ENCODE results near the gene C19orf44. TPM values are rescaled to one million over a fixed set of nuclear protein-coding genes. Genes with fewer than 3 reads are reported as not detected.

The C19orf44 gene
- total and polyA plus RNA-seq, 2 experiments from 2014 or later = 2.5 to 5.9 TPM

DNA sequence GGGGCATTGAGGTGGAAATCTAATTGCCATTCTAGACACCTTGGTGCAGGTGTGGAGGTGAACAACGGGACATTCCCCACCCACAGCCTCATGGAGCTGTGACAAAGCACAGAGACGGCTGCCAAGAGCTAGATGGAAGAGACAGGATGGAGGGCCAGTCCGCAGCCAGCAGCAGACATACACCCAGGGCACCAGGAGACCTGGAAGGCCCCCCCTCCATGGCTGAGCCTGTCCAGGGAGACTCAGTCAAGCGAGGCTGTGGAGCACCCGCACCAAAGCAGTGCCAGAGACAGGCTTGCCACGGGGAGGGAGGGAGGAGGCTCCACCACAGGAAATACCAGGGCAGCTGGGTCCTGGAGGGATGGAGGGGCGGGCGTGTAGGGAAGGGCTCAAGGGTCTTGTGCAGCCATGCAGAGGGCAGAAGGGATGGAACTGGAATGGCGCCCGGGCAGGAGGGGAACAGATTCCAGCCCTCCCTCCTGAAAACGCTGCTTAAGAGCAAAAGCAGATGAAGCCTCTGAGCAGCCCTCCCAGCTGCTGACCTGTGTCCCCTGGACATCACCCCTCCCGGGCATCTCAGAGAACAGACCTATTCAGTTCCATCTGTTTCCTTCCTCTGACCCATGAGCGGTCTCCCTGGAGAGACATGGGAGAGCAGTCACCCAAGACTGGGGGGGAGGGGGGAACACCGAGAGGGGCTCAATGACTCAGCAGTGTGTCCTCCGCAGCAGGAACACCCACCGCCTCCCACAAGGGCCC lies 38.8 kb upstream of the C19orf44 start (continued):
- TF ChIP-seq, protein P1, sequence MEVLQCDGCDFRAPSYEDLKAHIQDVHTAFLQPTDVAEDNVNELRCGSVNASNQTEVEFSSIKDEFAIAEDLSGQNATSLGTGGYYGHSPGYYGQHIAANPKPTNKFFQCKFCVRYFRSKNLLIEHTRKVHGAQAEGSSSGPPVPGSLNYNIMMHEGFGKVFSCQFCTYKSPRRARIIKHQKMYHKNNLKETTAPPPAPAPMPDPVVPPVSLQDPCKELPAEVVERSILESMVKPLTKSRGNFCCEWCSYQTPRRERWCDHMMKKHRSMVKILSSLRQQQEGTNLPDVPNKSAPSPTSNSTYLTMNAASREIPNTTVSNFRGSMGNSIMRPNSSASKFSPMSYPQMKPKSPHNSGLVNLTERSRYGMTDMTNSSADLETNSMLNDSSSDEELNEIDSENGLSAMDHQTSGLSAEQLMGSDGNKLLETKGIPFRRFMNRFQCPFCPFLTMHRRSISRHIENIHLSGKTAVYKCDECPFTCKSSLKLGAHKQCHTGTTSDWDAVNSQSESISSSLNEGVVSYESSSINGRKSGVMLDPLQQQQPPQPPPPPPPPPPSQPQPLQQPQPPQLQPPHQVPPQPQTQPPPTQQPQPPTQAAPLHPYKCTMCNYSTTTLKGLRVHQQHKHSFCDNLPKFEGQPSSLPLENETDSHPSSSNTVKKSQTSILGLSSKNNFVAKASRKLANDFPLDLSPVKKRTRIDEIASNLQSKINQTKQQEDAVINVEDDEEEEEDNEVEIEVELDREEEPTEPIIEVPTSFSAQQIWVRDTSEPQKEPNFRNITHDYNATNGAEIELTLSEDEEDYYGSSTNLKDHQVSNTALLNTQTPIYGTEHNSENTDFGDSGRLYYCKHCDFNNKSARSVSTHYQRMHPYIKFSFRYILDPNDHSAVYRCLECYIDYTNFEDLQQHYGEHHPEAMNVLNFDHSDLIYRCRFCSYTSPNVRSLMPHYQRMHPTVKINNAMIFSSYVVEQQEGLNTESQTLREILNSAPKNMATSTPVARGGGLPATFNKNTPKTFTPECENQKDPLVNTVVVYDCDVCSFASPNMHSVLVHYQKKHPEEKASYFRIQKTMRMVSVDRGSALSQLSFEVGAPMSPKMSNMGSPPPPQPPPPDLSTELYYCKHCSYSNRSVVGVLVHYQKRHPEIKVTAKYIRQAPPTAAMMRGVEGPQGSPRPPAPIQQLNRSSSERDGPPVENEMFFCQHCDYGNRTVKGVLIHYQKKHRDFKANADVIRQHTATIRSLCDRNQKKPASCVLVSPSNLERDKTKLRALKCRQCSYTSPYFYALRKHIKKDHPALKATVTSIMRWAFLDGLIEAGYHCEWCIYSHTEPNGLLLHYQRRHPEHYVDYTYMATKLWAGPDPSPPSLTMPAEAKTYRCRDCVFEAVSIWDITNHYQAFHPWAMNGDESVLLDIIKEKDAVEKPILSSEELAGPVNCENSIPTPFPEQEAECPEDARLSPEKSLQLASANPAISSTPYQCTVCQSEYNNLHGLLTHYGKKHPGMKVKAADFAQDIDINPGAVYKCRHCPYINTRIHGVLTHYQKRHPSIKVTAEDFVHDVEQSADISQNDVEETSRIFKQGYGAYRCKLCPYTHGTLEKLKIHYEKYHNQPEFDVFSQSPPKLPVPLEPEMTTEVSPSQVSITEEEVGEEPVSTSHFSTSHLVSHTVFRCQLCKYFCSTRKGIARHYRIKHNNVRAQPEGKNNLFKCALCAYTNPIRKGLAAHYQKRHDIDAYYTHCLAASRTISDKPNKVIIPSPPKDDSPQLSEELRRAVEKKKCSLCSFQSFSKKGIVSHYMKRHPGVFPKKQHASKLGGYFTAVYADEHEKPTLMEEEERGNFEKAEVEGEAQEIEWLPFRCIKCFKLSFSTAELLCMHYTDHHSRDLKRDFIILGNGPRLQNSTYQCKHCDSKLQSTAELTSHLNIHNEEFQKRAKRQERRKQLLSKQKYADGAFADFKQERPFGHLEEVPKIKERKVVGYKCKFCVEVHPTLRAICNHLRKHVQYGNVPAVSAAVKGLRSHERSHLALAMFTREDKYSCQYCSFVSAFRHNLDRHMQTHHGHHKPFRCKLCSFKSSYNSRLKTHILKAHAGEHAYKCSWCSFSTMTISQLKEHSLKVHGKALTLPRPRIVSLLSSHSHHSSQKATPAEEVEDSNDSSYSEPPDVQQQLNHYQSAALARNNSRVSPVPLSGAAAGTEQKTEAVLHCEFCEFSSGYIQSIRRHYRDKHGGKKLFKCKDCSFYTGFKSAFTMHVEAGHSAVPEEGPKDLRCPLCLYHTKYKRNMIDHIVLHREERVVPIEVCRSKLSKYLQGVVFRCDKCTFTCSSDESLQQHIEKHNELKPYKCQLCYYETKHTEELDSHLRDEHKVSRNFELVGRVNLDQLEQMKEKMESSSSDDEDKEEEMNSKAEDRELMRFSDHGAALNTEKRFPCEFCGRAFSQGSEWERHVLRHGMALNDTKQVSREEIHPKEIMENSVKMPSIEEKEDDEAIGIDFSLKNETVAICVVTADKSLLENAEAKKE (CRISPR knock-in tag; IDR thresholded peaks at IDR 0.05) = no peak

DNA sequence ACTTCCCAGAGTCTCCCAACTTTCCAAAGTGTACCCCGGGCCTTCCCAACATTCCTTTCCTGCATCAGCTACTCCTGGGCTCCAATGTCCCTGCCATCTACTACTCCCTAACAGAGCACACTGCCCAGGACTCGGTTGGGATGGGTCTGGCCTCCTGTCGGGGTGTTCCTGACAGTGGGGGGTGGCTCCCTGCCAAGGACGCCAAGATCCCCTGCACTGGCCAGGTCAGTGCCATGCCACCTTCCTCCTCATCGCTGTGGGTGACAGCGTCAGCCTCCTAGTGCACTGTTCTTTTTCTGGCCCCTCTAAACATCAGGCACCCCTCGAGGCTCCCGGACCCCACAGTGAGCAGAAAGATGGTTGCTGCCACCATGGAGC lies 38.3 kb upstream of the C19orf44 start:
- H3K27ac ChIP-seq (ENCODE audit: low read depth) = peak overlapping the region; percentile 78; the same call in 1 of the 2 replicates
- Mint-ChIP-seq H3K36me3 (ENCODE audit: low read depth) (peaks cover 3% of the 10 kb centered on the region; the same call in 1 of the 3 replicates), H3K4me3 (0 out of 3 replicates have a peak overlapping the region, but pooled peaks have one; percentile 16), H3K9me3 (no peaks in the 10 kb centered on the region), H3K27ac (peak overlapping the region; percentile 84), H3K27me3 (ENCODE audit: insufficient read depth, low read depth, poor library complexity) (peaks cover 14% of the 10 kb centered on the region), H3K4me1 (peaks cover 47% of the 10 kb centered on the region)
- peak overlapping the region; percentile 57; the same call in 1 of the 2 replicates for H3K4me2 ChIP-seq
- H3F3A ChIP-seq (replicated peaks; ENCODE audit: low read depth) = no peaks in the 10 kb centered on the region; the same call in 1 of the 2 replicates
- H3K4me3 ChIP-seq = no peak overlapping the region
- peaks cover 100% of the 10 kb centered on the region for H3K79me2 ChIP-seq (replicated peaks; ENCODE audit: insufficient read depth)
- ATAC-seq (peak; percentile 9), DNase-seq (ENCODE audit: low spot score) (no peak)
- H2AFZ ChIP-seq = no peak overlapping the region
- peaks cover 35% of the 10 kb centered on the region for H3K4me1 ChIP-seq (ENCODE audit: insufficient read depth)
- H4K20me1 ChIP-seq (replicated peaks; ENCODE audit: insufficient read depth) = peaks cover 51% of the 10 kb centered on the region
- no peaks in the 10 kb centered on the region for H3K9me2 ChIP-seq (ENCODE audit: insufficient read depth)
- no peaks in the 10 kb centered on the region for H3K27me3 ChIP-seq (ENCODE audit: insufficient read depth)
- no peaks in the 10 kb centered on the region for H3K36me3 ChIP-seq (ENCODE audit: insufficient read depth)
- TF ChIP-seq, protein P2, sequence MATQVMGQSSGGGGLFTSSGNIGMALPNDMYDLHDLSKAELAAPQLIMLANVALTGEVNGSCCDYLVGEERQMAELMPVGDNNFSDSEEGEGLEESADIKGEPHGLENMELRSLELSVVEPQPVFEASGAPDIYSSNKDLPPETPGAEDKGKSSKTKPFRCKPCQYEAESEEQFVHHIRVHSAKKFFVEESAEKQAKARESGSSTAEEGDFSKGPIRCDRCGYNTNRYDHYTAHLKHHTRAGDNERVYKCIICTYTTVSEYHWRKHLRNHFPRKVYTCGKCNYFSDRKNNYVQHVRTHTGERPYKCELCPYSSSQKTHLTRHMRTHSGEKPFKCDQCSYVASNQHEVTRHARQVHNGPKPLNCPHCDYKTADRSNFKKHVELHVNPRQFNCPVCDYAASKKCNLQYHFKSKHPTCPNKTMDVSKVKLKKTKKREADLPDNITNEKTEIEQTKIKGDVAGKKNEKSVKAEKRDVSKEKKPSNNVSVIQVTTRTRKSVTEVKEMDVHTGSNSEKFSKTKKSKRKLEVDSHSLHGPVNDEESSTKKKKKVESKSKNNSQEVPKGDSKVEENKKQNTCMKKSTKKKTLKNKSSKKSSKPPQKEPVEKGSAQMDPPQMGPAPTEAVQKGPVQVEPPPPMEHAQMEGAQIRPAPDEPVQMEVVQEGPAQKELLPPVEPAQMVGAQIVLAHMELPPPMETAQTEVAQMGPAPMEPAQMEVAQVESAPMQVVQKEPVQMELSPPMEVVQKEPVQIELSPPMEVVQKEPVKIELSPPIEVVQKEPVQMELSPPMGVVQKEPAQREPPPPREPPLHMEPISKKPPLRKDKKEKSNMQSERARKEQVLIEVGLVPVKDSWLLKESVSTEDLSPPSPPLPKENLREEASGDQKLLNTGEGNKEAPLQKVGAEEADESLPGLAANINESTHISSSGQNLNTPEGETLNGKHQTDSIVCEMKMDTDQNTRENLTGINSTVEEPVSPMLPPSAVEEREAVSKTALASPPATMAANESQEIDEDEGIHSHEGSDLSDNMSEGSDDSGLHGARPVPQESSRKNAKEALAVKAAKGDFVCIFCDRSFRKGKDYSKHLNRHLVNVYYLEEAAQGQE (IDR thresholded peaks at IDR 0.05; ENCODE audit: unreplicated experiment) = no peak
- TF ChIP-seq EZH2 (IDR thresholded peaks at IDR 0.05; ENCODE audit: low read depth, unreplicated experiment) (no peak), ZNF331 (CRISPR knock-in tag; IDR thresholded peaks at IDR 0.05; ENCODE audit: low read depth) (no peak), POLR2AphosphoS5 (IDR thresholded peaks at IDR 0.05; ENCODE audit: low read depth) (no peak), NANOG (IDR thresholded peaks at IDR 0.05; ENCODE audit: borderline replicate concordance) (no peak)
- TF ChIP-seq, protein P3, sequence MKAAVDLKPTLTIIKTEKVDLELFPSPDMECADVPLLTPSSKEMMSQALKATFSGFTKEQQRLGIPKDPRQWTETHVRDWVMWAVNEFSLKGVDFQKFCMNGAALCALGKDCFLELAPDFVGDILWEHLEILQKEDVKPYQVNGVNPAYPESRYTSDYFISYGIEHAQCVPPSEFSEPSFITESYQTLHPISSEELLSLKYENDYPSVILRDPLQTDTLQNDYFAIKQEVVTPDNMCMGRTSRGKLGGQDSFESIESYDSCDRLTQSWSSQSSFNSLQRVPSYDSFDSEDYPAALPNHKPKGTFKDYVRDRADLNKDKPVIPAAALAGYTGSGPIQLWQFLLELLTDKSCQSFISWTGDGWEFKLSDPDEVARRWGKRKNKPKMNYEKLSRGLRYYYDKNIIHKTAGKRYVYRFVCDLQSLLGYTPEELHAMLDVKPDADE (IDR thresholded peaks at IDR 0.05) = no peak
- TF ChIP-seq, protein P4, sequence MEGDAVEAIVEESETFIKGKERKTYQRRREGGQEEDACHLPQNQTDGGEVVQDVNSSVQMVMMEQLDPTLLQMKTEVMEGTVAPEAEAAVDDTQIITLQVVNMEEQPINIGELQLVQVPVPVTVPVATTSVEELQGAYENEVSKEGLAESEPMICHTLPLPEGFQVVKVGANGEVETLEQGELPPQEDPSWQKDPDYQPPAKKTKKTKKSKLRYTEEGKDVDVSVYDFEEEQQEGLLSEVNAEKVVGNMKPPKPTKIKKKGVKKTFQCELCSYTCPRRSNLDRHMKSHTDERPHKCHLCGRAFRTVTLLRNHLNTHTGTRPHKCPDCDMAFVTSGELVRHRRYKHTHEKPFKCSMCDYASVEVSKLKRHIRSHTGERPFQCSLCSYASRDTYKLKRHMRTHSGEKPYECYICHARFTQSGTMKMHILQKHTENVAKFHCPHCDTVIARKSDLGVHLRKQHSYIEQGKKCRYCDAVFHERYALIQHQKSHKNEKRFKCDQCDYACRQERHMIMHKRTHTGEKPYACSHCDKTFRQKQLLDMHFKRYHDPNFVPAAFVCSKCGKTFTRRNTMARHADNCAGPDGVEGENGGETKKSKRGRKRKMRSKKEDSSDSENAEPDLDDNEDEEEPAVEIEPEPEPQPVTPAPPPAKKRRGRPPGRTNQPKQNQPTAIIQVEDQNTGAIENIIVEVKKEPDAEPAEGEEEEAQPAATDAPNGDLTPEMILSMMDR (conservative IDR thresholded peaks at IDR 0.05; ENCODE audit: low read depth in 2 of 2) = no peak
